ENCODE data around the gene RNF112.
"Not testable (repeated sequence)": the region's sequence is repeated elsewhere in the genome, so short reads cannot be mapped to it uniquely, and the experiment has no call there.

The RNF112 gene

DNA sequence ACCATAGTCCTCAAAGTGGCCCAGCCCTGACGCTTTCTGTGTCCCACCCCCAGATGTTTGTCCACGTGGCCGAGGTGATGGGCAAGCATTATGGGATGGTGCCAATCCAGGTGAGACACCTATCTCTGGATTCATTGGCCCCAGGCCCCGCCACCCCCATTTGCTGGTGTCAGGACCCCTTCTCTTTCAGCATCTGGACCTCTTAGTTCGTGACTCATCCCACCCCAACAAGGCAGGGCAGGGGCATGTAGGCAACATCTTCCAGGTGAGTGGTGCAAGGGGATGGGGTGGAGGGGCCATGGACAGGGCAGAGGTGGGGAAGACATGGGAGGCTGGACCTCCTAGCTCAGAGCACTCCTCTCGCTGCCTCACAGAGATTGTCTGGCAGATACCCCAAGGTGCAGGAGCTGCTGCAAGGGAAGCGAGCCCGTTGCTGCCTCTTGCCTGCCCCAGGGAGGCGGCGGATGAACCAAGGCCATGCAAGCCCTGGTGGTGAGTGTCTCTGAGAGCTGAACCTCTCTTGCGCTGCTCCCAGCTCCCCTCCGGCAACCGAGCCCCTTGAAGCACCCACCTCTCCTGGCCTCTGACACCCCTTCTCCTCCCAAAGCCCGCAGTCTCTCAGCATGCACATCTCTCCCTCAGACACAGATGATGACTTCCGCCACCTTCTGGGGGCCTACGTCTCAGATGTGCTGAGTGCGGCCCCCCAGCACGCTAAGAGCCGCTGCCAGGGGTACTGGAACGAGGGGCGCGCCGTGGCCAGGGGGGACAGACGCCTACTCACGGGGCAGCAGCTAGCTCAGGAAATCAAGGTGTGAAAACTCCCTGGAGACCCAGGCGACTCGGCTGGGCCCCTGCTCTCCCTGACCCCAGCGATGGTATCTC lies 3.6 kb downstream of the RNF112 start:
- no peak for DNase-seq (ENCODE audit: low spot score)

DNA sequence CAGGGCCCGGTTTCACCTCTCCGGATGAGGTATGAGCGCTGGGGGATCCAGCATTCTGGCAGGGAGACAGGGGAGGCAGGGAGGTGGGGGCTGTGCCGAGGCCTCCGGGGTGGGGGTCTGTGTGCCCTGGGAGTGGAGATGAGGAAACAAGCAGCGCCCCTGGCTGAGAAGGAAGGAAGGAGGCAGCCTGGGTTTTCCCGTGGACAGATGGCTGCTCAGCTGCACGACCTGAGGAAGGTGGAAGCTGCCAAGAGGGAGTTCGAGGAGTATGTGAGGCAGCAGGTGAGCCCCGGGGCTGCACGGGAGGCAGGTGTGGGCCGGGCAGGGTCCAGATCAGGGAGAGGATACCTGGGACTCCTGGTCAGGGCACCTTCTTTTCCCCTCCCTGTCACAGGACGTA lies 4.3 kb downstream of the RNF112 start:
- no peak for DNase-seq (ENCODE audit: low spot score)

DNA sequence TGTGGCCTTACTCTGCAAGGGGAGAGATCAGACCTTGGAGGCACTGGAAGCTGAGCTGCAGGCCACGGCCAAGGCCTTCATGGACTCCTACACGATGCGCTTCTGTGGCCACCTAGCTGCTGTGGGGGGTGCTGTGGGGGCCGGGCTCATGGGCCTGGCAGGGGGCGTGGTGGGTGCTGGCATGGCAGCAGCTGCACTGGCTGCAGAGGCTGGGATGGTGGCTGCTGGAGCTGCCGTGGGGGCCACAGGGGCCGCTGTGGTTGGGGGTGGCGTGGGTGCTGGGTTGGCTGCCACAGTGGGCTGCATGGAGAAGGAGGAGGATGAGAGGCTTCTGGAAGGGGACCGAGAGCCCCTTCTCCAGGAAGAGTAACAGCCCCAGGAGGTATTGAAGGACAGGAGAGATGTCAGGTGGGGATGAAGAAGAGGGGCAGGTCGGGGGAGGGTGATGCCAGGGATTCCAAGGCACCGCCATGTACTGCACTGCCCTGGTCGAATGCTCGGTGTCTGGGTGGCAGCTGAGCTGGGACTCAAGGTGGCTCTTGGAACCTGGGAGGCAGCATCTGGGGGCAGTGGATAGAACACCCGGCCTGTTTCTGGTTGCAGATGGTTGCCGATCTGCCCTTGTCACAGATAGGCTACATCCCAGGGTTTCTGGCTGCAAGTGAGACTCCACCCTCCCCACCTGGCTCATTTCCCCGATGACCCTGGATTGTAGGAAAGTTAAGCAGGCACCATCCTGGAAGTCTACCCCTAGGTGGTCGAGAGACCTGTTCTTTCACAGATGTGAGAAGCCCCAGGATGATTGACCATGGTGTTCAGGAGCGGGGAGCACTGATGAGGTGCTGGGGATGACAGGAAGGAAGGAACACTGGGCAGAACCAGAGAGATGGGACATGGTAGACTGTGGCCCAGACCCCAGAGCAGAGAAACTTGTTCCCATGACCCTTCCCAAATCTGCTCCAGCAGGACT lies 5.1 kb downstream of the RNF112 start:
- no peak for DNase-seq (ENCODE audit: low spot score)

DNA sequence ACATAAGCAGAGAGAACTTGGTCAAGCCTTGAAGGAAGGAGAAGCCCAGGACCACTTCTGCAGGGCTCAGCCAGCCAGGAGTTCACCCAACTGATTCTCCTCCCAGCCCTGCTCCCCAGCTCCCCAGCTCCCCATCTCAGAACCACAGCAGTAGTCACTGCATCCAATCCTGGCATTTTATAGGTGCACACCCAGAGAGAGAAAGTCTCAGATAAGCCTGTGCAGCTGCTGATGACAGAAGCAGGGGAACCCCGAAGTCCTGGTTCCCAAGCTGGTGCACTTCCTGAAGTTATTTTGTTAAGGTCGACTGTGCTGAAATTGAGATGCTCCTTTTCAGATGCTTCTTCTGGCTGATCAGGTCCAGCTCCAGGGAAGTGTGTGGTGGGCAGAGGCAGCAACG lies 6.6 kb downstream of the RNF112 start:
- no peak for DNase-seq (ENCODE audit: low spot score)

GRCh38 chr17:19418251-19418992 lies 7.4 kb downstream of the RNF112 start:
- DNase-seq (ENCODE audit: low spot score), result no peak

GRCh38 chr17:19421219-19421618 lies 10.2 kb downstream of the RNF112 start:
- no peak for DNase-seq (ENCODE audit: low spot score)

DNA sequence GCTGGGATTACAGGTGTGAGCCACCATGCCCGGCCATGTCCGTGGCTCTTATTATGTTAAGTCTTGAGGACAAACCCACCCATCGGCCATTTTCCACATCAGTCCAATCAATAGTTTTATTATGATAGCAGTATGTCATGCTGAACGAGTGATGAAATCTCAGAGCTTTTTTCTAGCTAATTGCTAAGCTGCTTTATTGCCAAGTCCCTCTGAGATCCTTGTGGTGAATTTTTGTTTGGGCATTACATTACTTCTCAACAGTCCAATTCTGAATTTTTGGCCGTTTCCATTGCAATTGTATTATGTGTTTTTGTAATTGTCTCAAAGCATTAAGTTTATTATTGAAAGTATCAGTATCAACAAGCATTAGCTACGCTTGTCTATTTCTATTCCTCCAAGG lies 10.9 kb downstream of the RNF112 start:
- DNase-seq (ENCODE audit: low spot score), result no peak

- DNase-seq (ENCODE audit: low spot score), result no peak
Measured at GRCh38 chr17:19424934-19425868, 14.2 kb downstream of the RNF112 start.

DNA sequence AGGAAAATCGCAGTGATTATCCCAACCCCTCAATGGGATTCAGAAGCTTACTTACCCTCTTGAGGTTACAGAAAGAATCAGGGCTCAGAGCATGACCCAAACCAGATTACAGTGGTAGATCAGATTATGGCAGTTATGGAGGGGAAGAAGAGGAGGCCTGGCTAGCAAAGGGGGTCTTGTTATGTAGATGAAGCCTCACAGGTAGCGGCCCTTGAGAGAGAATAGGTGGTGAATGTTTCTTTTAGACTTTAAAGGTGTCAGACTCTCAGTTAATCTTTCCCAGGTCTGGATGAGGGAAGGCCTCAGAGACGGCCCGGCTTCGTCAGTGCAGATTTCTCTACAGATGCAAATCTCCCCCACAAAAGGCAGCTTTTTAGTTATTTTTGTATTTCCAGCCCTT lies 15.6 kb downstream of the RNF112 start:
- DNase-seq (ENCODE audit: low spot score), result no peak

- DNase-seq (ENCODE audit: low spot score), result no peak
Measured at GRCh38 chr17:19431691-19432090, 20.7 kb downstream of the RNF112 start.

DNA sequence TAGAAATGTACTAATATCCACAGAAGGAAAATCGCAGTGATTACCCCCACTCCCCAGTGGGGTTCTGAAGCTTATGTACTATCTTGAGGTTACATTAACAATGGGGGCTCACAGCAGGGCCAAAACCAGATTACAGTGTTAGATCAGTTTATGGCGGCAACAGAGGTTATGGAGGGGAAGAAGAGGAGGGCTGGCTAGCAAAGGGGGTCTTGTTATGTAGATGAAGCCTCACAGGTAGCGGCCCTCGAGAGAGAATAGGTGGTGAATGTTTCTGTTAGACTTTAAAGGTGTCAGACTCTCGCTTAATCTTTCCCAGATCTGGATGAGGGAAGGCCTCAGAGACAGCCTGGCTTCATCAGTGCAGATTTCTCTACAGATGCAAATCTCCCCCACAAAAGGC lies 22.2 kb downstream of the RNF112 start:
- no peak for DNase-seq (ENCODE audit: low spot score)

- no peak for DNase-seq (ENCODE audit: low spot score)
Measured at GRCh38 chr17:19433727-19434340, 22.8 kb downstream of the RNF112 start.

DNA sequence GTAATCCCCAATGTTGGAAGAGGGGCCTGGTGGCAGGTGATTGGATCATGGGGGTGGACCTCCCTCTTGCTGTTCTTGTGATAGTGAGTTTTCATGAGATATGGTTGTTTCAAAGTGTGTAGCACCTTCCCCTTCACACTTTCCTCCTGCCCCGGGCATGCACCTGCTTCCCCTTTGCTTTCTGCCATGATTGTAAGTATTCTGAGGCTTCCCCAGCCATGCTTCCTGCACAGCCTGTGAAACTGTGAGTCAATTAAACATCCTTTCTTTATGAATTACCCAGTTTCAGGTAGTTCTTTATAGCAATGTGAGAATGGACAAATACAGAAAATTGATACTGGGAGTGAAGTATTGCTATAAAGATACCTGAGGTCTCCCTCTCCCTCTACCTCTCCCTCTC lies 29.4 kb downstream of the RNF112 start:
- no peak for DNase-seq (ENCODE audit: low spot score)

GRCh38 chr17:19441288-19441687 lies 30.3 kb downstream of the RNF112 start:
- not testable (repeated sequence) for DNase-seq (ENCODE audit: low spot score)

DNA sequence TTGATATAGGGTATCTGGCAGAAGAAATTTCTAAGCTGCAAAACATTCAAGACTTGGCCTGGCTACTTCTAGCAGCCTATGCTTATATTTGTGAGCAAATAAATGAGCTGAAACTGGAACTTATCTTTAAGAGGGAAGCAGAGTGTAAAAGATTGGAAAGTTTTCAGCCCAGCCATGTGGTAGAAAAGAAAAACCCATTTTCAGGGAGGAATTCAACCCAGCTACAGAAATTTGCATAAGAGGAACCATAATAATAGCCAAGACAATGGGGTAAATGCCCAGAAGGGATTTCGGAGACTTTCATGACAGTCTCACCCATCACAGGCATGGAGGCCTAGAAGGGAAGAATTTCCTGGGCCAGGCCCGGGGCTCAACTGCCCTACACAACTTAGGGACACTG lies 31.7 kb downstream of the RNF112 start:
- DNase-seq (ENCODE audit: low spot score), result no peak

DNA sequence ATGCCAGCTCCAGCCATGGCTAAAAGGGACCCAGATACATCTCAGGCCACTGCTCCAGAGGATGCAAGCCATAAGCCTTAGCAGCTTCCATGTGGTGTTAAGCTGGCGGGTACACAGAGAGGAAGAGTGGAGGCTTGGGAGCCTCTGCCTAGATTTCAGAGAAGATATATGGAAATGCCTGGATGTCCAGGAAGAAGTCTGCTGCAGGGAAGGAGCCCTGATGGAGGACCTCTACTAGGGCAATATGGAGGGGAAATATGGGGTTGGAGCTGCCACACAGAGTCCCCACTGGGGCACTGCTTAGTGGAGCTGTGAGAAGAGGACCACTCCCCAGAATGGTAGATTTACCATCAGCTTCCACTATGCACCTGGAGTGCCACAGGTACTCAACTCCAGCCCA lies 32.1 kb downstream of the RNF112 start:
- no peak for DNase-seq (ENCODE audit: low spot score)

DNA sequence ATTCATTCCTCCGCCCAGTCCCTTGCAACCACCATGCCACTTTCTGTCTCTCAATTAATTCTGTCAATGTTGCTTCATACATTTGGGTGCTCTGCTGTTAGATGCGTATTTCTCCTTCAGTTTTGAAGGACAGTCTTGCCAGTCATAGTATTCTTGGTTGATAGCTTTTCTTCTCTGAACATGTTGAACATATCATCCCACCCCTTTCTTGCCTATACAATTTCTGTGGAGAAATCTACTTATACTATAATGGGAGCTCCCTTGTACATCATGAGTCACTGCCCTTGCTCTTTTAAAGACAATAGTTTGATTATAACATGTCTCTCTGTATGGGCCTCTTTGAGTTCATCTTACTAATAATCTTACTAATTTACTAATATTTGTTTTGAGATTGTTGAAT lies 34.1 kb downstream of the RNF112 start:
- DNase-seq (ENCODE audit: low spot score), result no peak

GRCh38 chr17:19446577-19446976 lies 35.5 kb downstream of the RNF112 start:
- not testable (repeated sequence) for DNase-seq (ENCODE audit: low spot score)

GRCh38 chr17:19447085-19447583 lies 36.1 kb downstream of the RNF112 start:
- peak; percentile 81 for DNase-seq (ENCODE audit: low spot score)
